ENCODE results near the gene RNF31.
A peak's percentile ranks its signal among the peaks of the same experiment; 100 is the strongest.

The RNF31 gene

DNA sequence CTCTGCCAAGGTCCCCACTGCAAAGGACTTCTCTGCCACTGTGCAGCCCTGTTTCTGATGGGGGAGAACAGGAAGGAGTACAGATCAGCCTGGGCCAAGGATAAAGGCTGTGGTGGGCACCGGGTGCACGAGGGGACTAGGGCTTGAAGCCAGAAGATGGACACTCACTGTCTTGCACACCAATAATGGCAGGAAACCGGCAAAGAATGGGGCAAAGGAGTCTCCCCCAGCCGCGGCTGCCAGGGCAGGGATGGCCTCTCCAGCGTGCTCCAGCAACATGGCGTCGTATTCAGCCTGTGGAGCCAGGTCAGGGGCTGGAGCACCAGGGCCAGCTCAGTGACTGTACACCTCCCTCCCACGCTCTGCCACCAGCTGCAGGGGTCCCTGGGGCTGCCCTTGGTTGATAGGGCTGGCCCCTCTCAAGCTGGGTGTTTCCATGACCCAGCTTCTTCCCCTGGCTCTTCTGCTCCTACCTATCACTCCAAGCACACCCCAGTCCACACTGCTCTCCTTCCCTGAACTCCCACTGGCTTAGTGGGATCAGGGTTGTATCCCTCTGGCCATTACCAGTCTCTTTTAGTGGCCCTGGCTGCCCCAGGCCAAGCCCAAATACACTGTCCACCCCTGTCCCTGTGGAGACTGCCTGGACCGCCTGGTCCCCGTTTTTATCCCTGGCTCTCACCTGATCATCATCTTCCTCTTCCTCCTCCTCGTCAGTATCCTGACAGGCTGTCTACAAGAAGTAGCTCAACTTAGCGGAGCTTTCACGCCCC lies 35.0 kb downstream of the RNF31 start:
- no peak for DNase-seq (ENCODE audit: low spot score)

GRCh38 chr14:24183014-24183481 lies 35.8 kb downstream of the RNF31 start:
- no peak for DNase-seq (ENCODE audit: low spot score)

- DNase-seq (ENCODE audit: low spot score) = no peak
Measured at GRCh38 chr14:24184104-24184970, 37.0 kb downstream of the RNF31 start.

- no peak for DNase-seq (ENCODE audit: low spot score)
Measured at GRCh38 chr14:24185026-24185425, 37.7 kb downstream of the RNF31 start.

- no peak for DNase-seq (ENCODE audit: low spot score)
Measured at GRCh38 chr14:24185741-24186140, 38.4 kb downstream of the RNF31 start.

- no peak for DNase-seq (ENCODE audit: low spot score)
Measured at GRCh38 chr14:24186831-24187538, 39.7 kb downstream of the RNF31 start.

DNA sequence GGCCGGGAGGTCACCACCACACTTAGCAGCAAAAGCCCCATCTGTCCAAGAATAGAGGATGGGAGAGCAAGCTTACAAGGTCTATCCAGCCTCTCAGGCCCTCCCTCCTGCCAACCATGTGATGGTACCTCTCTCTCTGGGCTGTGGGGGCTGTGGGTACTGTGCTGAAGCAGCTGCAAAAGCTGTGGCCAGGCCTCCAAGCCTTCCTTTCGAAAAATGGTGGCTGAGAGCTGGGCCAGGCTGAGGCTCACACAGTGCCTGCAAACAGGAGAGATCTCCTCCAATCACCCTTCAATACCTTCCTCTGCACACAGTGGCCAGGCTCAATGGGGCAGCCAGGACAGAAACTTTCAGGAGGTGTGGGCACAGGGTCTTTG lies 40.2 kb downstream of the RNF31 start:
- DNase-seq (ENCODE audit: low spot score) = no peak

DNA sequence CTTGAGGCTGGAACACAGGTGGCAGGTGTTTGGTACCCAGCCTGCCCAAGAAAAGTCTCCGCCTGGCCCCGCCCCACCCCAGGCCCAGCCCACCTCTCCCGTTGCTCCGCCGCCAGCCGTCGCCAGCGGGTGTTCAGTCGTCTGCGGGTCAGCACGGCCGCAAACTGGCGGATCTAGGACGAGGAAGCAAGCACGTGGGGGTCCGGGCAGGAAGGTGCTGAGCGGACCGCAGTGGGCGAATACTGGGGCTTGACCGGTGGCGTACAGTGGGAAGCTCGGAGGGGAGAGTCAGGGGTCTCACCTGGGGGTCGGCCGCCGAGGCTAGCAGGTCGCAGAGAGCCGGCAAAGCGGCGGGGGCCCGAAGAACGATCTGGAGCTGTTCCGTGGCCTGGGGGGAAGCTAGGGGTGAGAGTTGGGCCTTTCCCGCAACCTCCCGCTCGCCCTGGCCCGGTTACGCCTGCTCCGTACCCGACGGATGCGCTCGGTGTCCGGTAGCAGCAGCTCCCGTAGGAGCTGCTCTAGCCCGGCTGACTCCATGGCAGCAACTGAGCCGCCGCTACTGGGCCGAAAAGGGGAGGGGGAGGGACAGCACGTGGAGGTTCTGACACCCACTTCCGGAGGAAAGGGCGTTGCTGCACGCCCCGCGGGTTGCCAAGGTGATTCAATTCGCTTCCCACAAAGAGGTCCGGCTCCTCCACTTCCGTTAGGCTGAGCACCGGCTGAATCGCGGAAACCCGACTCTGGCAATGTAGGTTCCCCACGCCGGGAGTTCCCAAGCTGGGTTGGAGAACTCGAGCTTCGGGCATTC lies 41.2 kb downstream of the RNF31 start, which contains the start of gene IPO4:
Gene IPO4, minus strand, starts transcription at position 566 of the 808 bp plus-strand sequence. Its CDS starts 29 bp downstream, at position 537.
- peak; percentile 100 for DNase-seq (ENCODE audit: low spot score)

DNA sequence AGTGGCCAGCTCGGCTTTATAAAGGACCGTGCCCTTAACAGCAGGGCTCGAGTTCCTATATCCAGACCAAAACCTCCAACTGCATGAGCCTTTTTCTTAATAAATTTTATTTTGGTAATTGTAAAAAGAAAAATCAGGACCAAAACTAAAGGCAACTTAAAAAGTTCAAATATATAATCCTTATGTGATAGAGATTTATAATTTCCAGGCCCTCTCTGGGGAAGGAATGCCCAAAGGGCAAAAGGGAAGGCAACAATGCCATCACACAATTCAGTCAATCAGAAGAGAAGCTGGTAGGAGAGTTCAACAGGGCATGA lies 41.7 kb downstream of the RNF31 start:
- DNase-seq (ENCODE audit: low spot score) = no peak

DNA sequence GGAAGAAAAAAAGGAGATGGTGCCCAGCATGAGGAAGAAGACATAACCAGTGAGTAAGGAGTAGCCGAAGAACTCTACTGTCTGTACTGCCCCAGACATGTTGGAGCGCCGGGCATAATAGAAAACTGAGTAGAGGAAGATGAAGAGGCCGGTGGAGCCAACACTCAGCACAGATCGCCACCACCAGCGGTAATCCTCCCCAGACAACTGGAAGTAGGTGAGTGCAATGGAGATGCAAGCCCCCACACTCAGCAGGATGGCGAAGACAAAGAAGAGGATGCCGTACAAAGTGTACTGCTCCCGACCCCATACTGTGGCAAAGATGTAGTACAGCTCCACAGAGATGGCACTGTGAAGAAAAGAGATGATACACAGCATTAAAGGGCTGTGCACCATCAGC lies 42.2 kb downstream of the RNF31 start:
- no peak for DNase-seq (ENCODE audit: low spot score)

DNA sequence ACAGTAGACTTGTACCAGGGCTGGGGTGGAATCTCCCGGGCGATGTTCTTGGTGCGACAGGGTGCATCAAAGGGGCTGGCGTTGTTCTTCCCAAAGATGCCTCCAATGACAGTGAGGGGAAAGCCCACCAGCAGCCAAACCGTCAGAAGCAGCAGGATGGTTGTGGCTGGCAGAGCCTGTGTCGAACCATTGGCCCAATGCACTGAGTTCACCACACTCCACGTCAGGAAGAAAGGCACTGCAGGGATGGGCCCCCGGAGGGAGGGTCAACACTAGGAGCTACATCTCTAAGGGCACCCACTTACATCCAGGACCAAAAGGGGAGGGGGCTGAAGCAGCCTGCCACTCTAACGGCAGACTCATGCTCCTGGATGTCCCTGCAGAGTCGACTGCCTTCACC lies 43.1 kb downstream of the RNF31 start:
- no peak for DNase-seq (ENCODE audit: low spot score)

DNA sequence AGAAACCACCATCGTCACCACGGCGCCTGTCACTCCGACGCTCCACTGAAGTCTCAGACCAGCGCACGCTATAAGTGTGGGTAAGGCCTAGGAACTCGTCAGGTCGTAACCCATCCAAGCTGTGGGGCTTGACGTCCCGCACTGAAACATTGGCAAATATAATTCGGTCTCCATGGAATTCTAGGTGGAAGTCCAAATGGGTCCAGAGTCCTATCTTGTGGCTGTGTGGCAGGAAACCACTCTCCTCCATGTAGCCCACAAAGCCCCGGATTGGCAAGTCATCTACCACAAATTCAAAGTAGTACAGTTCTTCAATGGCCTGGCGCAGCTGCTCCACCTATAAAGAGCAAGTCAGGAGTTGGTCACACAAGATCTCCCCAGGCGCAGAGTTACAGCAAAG lies 45.6 kb downstream of the RNF31 start:
- no peak for DNase-seq (ENCODE audit: low spot score)

DNA sequence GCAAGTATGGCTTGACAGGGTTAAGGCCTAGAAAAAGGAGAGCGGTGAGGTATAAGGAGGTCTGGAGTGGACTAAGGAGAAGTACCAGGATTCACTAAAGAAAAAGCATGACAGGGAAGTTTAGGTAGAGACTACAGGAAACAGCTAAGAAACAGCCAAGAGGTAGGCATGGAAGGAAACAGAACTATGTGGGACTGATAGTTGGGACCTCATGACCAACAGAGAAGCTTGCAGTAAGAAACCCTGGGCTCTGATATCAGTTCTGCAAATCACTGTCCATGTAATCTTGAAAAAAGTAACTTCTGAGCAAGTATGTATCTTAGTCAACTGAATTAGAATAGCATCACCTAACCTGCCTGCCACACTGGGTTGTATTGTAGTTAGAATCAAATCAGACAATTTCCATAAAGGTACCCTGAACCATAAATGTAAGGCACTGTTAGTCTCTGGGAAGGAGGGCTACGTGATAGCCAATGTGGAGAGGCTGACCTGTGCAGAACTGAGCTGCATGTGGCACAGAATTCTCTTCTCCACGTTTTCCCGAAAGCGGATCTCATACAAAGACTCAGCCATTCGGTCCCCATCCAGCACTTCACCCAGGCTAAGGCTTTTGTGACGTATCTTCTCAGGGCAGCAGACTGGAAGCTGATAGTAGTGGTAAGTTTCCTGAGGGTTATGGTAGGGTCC lies 47.0 kb downstream of the RNF31 start:
- DNase-seq (ENCODE audit: low spot score) = no peak

DNA sequence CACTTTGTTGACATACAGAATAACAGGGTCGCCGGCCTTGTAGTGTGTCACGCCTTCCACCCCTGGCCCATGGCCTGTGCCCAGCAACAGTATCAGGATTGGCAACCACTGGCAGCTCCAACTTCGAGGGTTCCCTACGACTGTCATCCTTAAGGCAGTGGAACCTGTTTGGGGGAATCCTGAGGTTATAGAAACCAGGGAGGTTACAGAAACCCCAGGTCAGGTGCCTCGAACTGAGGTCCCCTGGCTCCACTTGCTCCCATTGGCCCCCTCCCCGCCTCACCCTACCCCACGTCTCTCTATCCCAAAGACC lies 47.5 kb downstream of the RNF31 start:
- no peak for DNase-seq (ENCODE audit: low spot score)

- DNase-seq (ENCODE audit: low spot score) = peak; percentile 90
Measured at GRCh38 chr14:24195186-24196070, 48.1 kb downstream of the RNF31 start, which contains the start of gene TM9SF1. TM9SF1 (minus strand) TSS chr14:24195441; CDS start chr14:24195019, 422 bp downstream.

DNA sequence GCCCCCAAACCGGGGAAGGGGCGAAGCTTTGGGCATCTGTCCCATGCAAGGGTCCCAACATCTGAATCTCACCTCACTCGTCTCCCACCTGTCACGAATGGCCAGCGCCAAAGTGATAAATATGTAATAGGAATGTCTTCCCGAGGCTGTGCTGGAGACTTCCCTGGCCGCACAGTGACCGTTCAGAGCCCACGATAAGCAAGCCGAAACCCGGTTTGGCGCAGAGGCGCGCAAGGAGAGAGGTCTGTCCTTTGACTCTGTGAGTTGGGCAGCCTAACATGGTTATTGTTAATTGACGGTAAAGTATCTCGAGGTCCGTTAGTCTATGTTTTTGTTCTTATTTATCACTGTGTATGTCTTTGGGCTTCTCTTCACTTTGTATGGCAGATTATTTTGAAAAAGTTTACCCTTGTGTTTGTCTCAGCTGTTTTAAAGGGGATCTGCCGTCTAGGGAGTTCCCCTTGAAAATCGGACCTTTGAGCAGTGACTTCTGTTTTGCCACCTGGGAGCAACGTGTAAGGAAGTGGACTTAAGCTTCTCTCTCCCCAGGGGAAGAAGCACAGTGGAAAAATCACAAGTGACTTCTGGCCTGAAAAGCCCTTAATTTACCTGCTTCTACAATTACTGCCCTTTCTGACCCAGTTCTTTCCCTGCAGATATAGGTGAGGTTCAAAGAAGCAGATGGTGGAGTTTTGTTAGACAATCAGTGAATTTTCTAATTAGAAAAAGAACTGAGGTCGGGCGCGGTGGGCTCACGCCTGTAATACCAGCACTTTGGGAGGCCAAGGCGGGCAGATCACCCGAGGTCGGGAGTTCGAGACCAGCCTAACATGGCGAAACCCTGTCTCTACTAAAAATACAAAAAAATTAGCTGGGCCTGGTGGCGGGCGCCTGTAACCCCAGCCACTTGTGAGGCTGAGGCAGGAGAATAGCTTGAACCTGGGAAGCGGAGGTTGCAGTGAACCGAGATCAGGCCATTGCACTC lies 49.1 kb downstream of the RNF31 start:
- no peak for DNase-seq (ENCODE audit: low spot score)

- no peak for DNase-seq (ENCODE audit: low spot score)
Measured at GRCh38 chr14:24197056-24197450, 49.8 kb downstream of the RNF31 start.

DNA sequence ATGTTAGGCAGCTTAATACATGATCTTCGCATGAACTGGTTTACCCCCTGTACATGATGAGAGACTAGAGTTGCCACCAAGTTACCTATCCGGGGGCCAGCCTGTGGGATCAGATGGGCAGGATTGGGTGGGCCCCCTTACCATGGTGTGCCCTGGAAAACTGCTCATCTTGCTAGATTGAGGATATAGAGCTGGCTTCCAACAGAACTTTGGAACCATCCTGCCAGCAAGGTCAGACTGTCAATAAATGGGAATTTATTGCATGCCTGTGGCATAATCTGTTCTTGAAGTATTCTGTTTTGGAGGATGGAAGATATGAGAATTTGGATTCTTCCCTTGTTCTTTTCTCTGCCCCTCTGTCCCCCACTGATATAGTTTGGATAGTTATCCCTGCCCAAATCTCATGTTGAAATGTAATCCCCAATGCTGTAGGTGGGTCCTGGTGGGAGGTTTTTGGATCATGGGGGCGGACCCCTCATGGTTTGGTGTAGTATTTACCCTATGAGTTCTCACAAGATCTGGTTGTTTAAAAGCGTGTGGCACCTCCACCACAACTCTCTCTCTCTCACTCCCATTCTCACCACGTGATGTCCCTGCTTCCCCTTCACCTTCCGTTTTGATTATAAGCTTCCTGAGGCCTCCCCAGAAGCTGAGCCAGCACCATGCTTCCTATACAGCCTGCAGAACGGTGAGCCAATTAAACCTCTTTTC lies 51.7 kb downstream of the RNF31 start:
- no peak for DNase-seq (ENCODE audit: low spot score)

Measured in COLO829 (cell line).